ENCODE results near the gene SMU1. TPM values are rescaled to one million over a fixed set of nuclear protein-coding genes. Genes with fewer than 3 reads are reported as not detected.
A peak's percentile ranks its signal among the peaks of the same experiment; 100 is the strongest.

SMU1 gene
- total RNA-seq, 1 donor from 2014 or later = 22.9 TPM

DNA sequence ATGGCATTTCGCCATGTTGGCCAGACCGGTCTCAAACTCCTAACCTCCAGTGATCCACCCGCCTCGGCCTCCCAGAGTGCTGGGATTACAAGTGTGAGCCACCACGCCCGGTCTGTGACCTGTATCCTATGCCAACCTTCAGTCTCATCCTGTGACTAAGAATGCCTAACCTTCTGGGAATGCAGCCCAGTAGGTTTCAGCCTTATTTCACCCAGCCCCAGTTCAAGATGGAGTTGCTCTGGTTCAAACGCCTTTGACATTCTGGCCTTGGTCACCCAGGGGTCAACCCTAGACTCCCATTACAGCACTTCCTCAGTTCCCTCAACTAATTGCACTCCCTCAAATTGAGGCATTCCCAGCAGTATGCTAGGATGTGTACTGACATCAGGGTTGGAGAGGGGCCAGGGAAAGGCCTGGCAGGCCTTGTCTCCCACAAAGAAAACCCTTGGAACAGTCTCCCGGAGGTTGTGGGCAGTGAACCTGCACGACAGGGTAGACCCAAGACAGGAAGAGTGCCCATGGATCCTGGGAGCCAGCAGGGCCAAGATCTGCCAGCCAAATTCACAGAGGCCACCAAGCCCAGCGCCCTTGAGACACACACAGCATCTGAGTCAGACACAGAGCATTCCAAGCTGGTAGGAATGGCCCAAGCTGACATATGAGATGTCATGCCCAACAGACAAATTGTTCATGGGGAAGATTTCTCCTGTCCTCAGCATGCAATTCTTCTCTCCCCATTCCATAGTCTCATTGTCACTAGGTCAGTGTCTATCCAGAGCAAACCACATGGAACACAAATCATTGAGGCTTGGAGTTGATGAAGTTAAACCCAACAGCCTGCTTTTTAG, 24.9 kb upstream of the SMU1 start:
- H2AFZ ChIP-seq (ENCODE audit: low read depth, low read length) = peak overlapping the region; percentile 5
- H4K20me1 ChIP-seq (ENCODE audit: insufficient read depth, low read length) = no peaks in the 10 kb centered on the region
- TF ChIP-seq, protein P1, sequence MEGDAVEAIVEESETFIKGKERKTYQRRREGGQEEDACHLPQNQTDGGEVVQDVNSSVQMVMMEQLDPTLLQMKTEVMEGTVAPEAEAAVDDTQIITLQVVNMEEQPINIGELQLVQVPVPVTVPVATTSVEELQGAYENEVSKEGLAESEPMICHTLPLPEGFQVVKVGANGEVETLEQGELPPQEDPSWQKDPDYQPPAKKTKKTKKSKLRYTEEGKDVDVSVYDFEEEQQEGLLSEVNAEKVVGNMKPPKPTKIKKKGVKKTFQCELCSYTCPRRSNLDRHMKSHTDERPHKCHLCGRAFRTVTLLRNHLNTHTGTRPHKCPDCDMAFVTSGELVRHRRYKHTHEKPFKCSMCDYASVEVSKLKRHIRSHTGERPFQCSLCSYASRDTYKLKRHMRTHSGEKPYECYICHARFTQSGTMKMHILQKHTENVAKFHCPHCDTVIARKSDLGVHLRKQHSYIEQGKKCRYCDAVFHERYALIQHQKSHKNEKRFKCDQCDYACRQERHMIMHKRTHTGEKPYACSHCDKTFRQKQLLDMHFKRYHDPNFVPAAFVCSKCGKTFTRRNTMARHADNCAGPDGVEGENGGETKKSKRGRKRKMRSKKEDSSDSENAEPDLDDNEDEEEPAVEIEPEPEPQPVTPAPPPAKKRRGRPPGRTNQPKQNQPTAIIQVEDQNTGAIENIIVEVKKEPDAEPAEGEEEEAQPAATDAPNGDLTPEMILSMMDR (IDR thresholded peaks at IDR 0.05; ENCODE audit: insufficient read depth, low read depth, low read length) = no peak
- no peak for TF ChIP-seq EZH2 (IDR thresholded peaks at IDR 0.05; ENCODE audit: insufficient read depth, low read length)
- Mint-ChIP-seq H3K36me3 (ENCODE audit: low read depth, unreplicated experiment) (peaks cover 5% of the 10 kb centered on the region), H3K4me1 (ENCODE audit: low read depth, unreplicated experiment) (peaks cover 31% of the 10 kb centered on the region), H3K27me3 (ENCODE audit: low read depth, unreplicated experiment) (no peaks in the 10 kb centered on the region), H3K9me3 (ENCODE audit: unreplicated experiment) (peaks cover 2% of the 10 kb centered on the region), H3K27ac (ENCODE audit: unreplicated experiment) (peak overlapping the region; percentile 53), H3K4me3 (ENCODE audit: unreplicated experiment) (peak overlapping the region; percentile 6)
- FAIRE-seq = peak; percentile 81
- DNase-seq (ENCODE audit: low read depth) = peak; percentile 69
- no peaks in the 10 kb centered on the region for H3K27me3 ChIP-seq (ENCODE audit: insufficient read depth, low read length)
- H3K9me3 ChIP-seq (ENCODE audit: insufficient read depth, low read depth, low read length) = no peaks in the 10 kb centered on the region
- peaks cover 13% of the 10 kb centered on the region for H3K4me1 ChIP-seq (ENCODE audit: insufficient read depth, low read length)
- no peaks in the 10 kb centered on the region for H3K36me3 ChIP-seq (ENCODE audit: insufficient read depth, low read length)
- peak overlapping the region; percentile 8 for H3K27ac ChIP-seq (ENCODE audit: low read depth, low read length)
- H3K79me2 ChIP-seq (ENCODE audit: insufficient read depth, low read length) = no peaks in the 10 kb centered on the region
- H3K9ac ChIP-seq (ENCODE audit: low read length) = no peak overlapping the region
- H3K4me3 ChIP-seq (ENCODE audit: insufficient read depth, low read depth, low read length) = no peak overlapping the region
- H3K4me2 ChIP-seq (ENCODE audit: low read length) = peak overlapping the region; percentile 1

DNA sequence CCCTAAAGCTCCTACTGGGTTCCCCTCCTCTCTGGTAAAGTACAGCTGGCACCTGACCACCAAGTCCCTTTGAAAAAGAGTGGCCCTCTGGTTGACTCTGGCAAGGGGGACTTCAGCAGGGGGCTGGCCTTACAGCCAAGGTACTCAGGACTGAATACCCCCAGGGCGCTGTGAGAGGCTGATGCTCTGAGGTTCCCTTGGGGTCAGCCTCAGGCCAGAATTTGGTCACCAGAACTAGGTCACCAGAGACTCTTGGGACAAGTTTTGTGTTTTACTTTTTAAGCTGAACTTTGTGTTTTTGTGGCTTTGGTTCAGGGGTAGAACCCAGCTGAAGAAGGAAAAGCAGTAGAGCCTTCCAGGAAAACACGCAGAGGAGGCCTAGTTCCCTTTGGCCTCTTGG, 23.3 kb upstream of the SMU1 start:
- Histone ChIP-seq H3K4me2 (ENCODE audit: low read length) (no peak overlapping the region), H3K4me3 (ENCODE audit: insufficient read depth, low read depth, low read length) (no peak overlapping the region), H3K4me1 (ENCODE audit: insufficient read depth, low read length) (peaks cover 8% of the 10 kb centered on the region), H3K36me3 (ENCODE audit: insufficient read depth, low read length) (no peaks in the 10 kb centered on the region), H3K27ac (ENCODE audit: low read depth, low read length) (no peak overlapping the region), H3K9me3 (ENCODE audit: insufficient read depth, low read depth, low read length) (no peaks in the 10 kb centered on the region), H4K20me1 (ENCODE audit: insufficient read depth, low read length) (no peaks in the 10 kb centered on the region), H3K27me3 (ENCODE audit: insufficient read depth, low read length) (no peaks in the 10 kb centered on the region), H3K9ac (ENCODE audit: low read length) (no peak overlapping the region), H2AFZ (ENCODE audit: low read depth, low read length) (no peak overlapping the region), H3K79me2 (ENCODE audit: insufficient read depth, low read length) (no peaks in the 10 kb centered on the region)
- no peak for FAIRE-seq
- H3K36me3 Mint-ChIP-seq (ENCODE audit: low read depth, unreplicated experiment) = peaks cover 3% of the 10 kb centered on the region
- DNase-seq (ENCODE audit: low read depth) = no peak
- H3K4me3 Mint-ChIP-seq (ENCODE audit: unreplicated experiment) = no peak overlapping the region
- no peaks in the 10 kb centered on the region for H3K27me3 Mint-ChIP-seq (ENCODE audit: low read depth, unreplicated experiment)
- H3K9me3 Mint-ChIP-seq (ENCODE audit: unreplicated experiment) = peaks cover 2% of the 10 kb centered on the region
- H3K27ac Mint-ChIP-seq (ENCODE audit: unreplicated experiment) = no peak overlapping the region
- H3K4me1 Mint-ChIP-seq (ENCODE audit: low read depth, unreplicated experiment) = peaks cover 22% of the 10 kb centered on the region
- no peak for TF ChIP-seq EZH2 (IDR thresholded peaks at IDR 0.05; ENCODE audit: insufficient read depth, low read length)
- TF ChIP-seq, protein P1 (IDR thresholded peaks at IDR 0.05; ENCODE audit: insufficient read depth, low read depth, low read length) = no peak

DNA sequence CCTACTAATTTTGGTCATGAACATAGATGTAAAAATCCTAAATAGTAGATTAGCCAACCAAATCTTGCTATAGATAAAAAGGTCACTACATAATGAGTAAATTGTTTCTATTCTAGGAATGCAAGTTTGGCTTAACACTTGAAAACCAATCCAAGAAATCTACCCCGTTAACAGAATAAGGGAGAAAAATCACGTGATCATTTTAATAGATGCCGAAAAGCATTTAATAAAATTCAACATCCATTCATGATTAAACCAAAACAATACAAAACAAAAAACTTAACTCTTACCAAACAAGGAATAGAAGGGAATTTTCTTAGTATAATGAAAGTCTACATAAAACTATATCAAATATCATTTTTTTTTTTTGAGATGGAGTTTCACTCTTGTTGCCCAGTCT, 20.7 kb upstream of the SMU1 start:
- Histone ChIP-seq H3K4me1 (ENCODE audit: insufficient read depth, low read length) (peaks cover 8% of the 10 kb centered on the region), H4K20me1 (ENCODE audit: insufficient read depth, low read length) (no peaks in the 10 kb centered on the region), H3K27me3 (ENCODE audit: insufficient read depth, low read length) (no peaks in the 10 kb centered on the region), H3K27ac (ENCODE audit: low read depth, low read length) (no peak overlapping the region), H3K36me3 (ENCODE audit: insufficient read depth, low read length) (no peaks in the 10 kb centered on the region), H3K9me3 (ENCODE audit: insufficient read depth, low read depth, low read length) (no peaks in the 10 kb centered on the region), H3K4me2 (ENCODE audit: low read length) (no peak overlapping the region), H2AFZ (ENCODE audit: low read depth, low read length) (no peak overlapping the region), H3K4me3 (ENCODE audit: insufficient read depth, low read depth, low read length) (no peak overlapping the region), H3K79me2 (ENCODE audit: insufficient read depth, low read length) (no peaks in the 10 kb centered on the region), H3K9ac (ENCODE audit: low read length) (no peak overlapping the region)
- no peak for DNase-seq (ENCODE audit: low read depth)
- no peak for TF ChIP-seq EZH2 (IDR thresholded peaks at IDR 0.05; ENCODE audit: insufficient read depth, low read length)
- TF ChIP-seq, protein P1 (IDR thresholded peaks at IDR 0.05; ENCODE audit: insufficient read depth, low read depth, low read length) = no peak
- no peak overlapping the region for H3K4me3 Mint-ChIP-seq (ENCODE audit: unreplicated experiment)
- peaks cover 3% of the 10 kb centered on the region for H3K36me3 Mint-ChIP-seq (ENCODE audit: low read depth, unreplicated experiment)
- H3K27ac Mint-ChIP-seq (ENCODE audit: unreplicated experiment) = no peak overlapping the region
- FAIRE-seq = no peak
- no peaks in the 10 kb centered on the region for H3K9me3 Mint-ChIP-seq (ENCODE audit: unreplicated experiment)
- peaks cover 10% of the 10 kb centered on the region for H3K4me1 Mint-ChIP-seq (ENCODE audit: low read depth, unreplicated experiment)
- H3K27me3 Mint-ChIP-seq (ENCODE audit: low read depth, unreplicated experiment) = no peaks in the 10 kb centered on the region
